Fibroblast of lung (primary cell): ENCODE measurements around the gene ADGRB3. TPM values are rescaled to one million over a fixed set of nuclear protein-coding genes. Genes with fewer than 3 reads are reported as not detected.

Source experiments
- DNase-seq, 2 donors: peaks; one replicate each; pipeline versions ENCODE4 v3.0.0 to v3.0.0-alpha.2; 2010; ENCODE audit warnings: low read depth in 2 of 2
- H2AFZ ChIP-seq: 2 replicates; pipeline ENCODE4 v1.5.1; 2012; ENCODE audit warnings: low read length, control low read depth, inconsistent platforms
- H3K27ac ChIP-seq: 2 replicates; pipeline ENCODE4 v1.5.1; 2011; ENCODE audit warnings: low read length, control low read depth; ENCODE audit not compliant: insufficient read depth
- H3K27me3 ChIP-seq: 2 replicates; pipeline ENCODE4 v1.5.1; 2011; ENCODE audit warnings: mild to moderate bottlenecking, low read length; ENCODE audit not compliant: control insufficient read depth, insufficient read depth
- H3K36me3 ChIP-seq: 2 replicates; pipeline ENCODE4 v1.5.1; 2011; ENCODE audit warnings: low read length; ENCODE audit not compliant: control insufficient read depth, insufficient read depth
- H3K4me1 ChIP-seq: 2 replicates; pipeline ENCODE4 v1.5.1; 2011; ENCODE audit warnings: low read length; ENCODE audit not compliant: control insufficient read depth, insufficient read depth; ENCODE audit errors: extremely low read depth
- H3K4me2 ChIP-seq: 2 replicates; pipeline ENCODE4 v1.5.1; 2011; ENCODE audit warnings: low read length, control low read depth; ENCODE audit not compliant: insufficient read depth; ENCODE audit errors: extremely low read depth
- H3K4me3 ChIP-seq, 4 experiments: fragments of 200-600 bp in 1 of 4; sonication (generic) in 1 of 4; replicated peaks in 1 of 4; 2 replicates each; pipeline ENCODE4 v1.5.1; 2011 to 2016; ENCODE audit warnings: low read length in 4 of 4, low read depth in 3 of 4, mild to moderate bottlenecking in 3 of 4, control low read depth in 2 of 4, inconsistent platforms in 1 of 4, mixed read lengths in 1 of 4; ENCODE audit not compliant: insufficient read depth in 1 of 4; ENCODE audit errors: control extremely low read depth in 1 of 4
- H3K79me2 ChIP-seq: 2 replicates; pipeline ENCODE4 v1.5.1; 2012; ENCODE audit warnings: mild to moderate bottlenecking, low read length, inconsistent platforms; ENCODE audit not compliant: control insufficient read depth, insufficient read depth
- H3K9ac ChIP-seq: 2 replicates; pipeline ENCODE4 v1.5.1; 2011; ENCODE audit warnings: mild to moderate bottlenecking, low read length, control low read depth; ENCODE audit not compliant: insufficient read depth
- H3K9me3 ChIP-seq: 2 replicates; pipeline ENCODE4 v1.5.1; 2012; ENCODE audit warnings: low read depth, low read length; ENCODE audit not compliant: control insufficient read depth, insufficient read depth
- H4K20me1 ChIP-seq: 2 replicates; pipeline ENCODE4 v1.5.1; 2011; ENCODE audit warnings: low read length; ENCODE audit not compliant: control insufficient read depth, insufficient read depth; ENCODE audit errors: extremely low read depth
- EZH2 ChIP-seq: IDR thresholded peaks from 2 replicates; pipeline ENCODE4 v1.5.1; 2012; ENCODE audit warnings: low read length, control low read depth, mild to moderate bottlenecking; ENCODE audit errors: missing control alignments
- polyA plus RNA-seq, 2 donors: library from polyadenylated mRNA; depleted of rRNA in 1 of 2; stranded (reverse) in 1 of 2; unstranded in 1 of 2; fragments of >200 nt; gene quantifications; 2 replicates each; pipeline ENCODE4 v1.2.1, GENCODE V29; 2011 to 2012; ENCODE audit warnings: missing spikeins in 1 of 2
- total RNA-seq: library from RNA; depleted of rRNA; stranded (reverse); fragments of >200 nt; gene quantifications from 2 replicates; pipeline ENCODE4 v1.2.1, GENCODE V29; 2014
- TF ChIP-seq, protein P1 (sequence below), 2 donors: IDR thresholded peaks in 1 of 2; conservative IDR thresholded peaks in 1 of 2; 1 replicate in 1 of 2; 2 replicates in 1 of 2; pipeline ENCODE4 v1.5.1; 2011 to 2012; ENCODE audit warnings: low read length in 2 of 2, control low read depth in 1 of 2, inconsistent platforms in 1 of 2, low read depth in 1 of 2, mild to moderate bottlenecking in 1 of 2

Gene ADGRB3
- total and polyA plus RNA-seq, 2 donors (not counting 1 experiment from before 2014, with no cell fraction given), result 0.33 TPM; not detected in 1

DNA sequence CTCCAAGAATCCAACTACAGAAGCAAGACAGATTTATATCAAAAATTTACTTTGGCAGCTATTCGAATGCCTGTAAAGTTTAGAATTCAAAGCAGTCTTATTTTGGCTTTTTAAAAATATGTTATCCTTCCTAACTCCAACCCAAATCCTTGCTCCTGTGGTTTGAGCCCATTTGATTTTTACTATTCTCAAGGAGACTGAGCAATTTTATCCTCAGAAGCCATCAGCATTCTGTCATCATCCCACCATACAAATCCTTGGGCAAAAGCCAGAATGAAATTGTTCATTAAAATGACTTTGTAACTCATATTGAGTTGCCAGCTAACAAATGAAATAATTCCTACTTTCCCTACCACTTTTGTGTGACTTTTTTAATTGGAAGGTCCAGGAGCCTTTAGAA, 392.8 kb downstream of the ADGRB3 start:
- no peaks in the 10 kb centered on the region for H3K27me3 ChIP-seq
- no peak overlapping the region for H3K9ac ChIP-seq
- no peaks in the 10 kb centered on the region for H3K9me3 ChIP-seq
- no peaks in the 10 kb centered on the region for H3K36me3 ChIP-seq
- H3K4me1 ChIP-seq, result no peaks in the 10 kb centered on the region
- H2AFZ ChIP-seq, result no peak overlapping the region
- no peak overlapping the region for H3K27ac ChIP-seq
- no peak overlapping the region for H3K4me3 ChIP-seq
- TF ChIP-seq, protein P1, sequence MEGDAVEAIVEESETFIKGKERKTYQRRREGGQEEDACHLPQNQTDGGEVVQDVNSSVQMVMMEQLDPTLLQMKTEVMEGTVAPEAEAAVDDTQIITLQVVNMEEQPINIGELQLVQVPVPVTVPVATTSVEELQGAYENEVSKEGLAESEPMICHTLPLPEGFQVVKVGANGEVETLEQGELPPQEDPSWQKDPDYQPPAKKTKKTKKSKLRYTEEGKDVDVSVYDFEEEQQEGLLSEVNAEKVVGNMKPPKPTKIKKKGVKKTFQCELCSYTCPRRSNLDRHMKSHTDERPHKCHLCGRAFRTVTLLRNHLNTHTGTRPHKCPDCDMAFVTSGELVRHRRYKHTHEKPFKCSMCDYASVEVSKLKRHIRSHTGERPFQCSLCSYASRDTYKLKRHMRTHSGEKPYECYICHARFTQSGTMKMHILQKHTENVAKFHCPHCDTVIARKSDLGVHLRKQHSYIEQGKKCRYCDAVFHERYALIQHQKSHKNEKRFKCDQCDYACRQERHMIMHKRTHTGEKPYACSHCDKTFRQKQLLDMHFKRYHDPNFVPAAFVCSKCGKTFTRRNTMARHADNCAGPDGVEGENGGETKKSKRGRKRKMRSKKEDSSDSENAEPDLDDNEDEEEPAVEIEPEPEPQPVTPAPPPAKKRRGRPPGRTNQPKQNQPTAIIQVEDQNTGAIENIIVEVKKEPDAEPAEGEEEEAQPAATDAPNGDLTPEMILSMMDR (conservative IDR thresholded peaks at IDR 0.05 in 1 of 2, IDR thresholded peaks at IDR 0.05 in 1 of 2; ENCODE audit: low read depth in 1 of 2, low read length in 2 of 2), result no peak
- no peak for TF ChIP-seq EZH2
- no peaks in the 10 kb centered on the region for H4K20me1 ChIP-seq
- H3K4me2 ChIP-seq, result no peak overlapping the region
- H3K79me2 ChIP-seq, result no peaks in the 10 kb centered on the region
- peak in 1 of 2 donors; percentile 24 for DNase-seq

DNA sequence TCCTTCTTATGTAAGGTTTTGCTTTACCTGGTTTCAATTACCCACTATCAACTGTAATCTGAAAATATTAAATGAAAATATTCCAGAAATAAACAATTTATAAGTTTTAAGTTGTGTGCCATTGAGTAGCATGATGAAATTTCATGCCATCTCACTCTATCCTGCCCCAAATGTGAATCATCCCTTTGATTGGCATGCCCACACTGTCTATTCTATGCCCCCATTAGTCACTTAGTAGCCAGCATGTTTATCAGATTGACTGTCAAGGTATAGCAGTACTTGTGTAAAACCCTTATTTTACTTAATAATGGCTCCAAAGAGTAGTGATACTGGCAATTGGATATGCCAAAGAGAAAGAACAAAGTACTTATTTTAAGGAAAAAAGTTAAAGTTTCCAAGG, 403.8 kb downstream of the ADGRB3 start:
- no peak for DNase-seq
- TF ChIP-seq, protein P1 (conservative IDR thresholded peaks at IDR 0.05 in 1 of 2, IDR thresholded peaks at IDR 0.05 in 1 of 2; ENCODE audit: low read depth in 1 of 2, low read length in 2 of 2), result no peak
- no peak for TF ChIP-seq EZH2
- no peaks in the 10 kb centered on the region for H3K4me1 ChIP-seq

DNA sequence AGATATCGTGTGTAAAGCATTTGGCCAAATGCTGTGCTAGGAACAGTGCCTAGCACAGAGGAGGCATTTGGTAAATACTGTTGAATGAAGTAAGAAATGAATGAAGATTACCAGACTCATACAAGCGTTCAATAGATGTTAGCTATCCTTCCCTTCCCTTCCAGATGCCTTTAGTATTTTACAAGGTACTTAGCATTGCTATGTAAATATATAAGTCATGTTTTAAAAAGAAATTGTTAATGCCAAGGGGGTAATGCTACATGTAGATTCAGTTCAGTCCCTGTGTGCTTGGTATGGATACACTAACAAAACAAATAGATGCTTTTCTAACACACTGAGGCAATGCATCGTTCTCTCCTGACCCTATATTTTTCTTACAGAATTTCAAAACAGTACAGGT, 407.2 kb downstream of the ADGRB3 start:
- Histone ChIP-seq H3K9me3 (no peaks in the 10 kb centered on the region), H3K9ac (no peak overlapping the region), H3K79me2 (no peaks in the 10 kb centered on the region)

More for the DNA sequence above, 403.8 kb downstream of the ADGRB3 start:
- no peaks in the 10 kb centered on the region for H4K20me1 ChIP-seq
- no peaks in the 10 kb centered on the region for H3K79me2 ChIP-seq
- no peak overlapping the region for H3K9ac ChIP-seq
- no peak overlapping the region for H2AFZ ChIP-seq
- H3K9me3 ChIP-seq, result no peaks in the 10 kb centered on the region
- no peaks in the 10 kb centered on the region for H3K27me3 ChIP-seq
- no peaks in the 10 kb centered on the region for H3K36me3 ChIP-seq
- no peak overlapping the region for H3K27ac ChIP-seq
- H3K4me2 ChIP-seq, result no peak overlapping the region
- H3K4me3 ChIP-seq, result no peak overlapping the region

More for the DNA sequence above, 407.2 kb downstream of the ADGRB3 start:
- H3K27me3 ChIP-seq, result no peaks in the 10 kb centered on the region
- H3K4me1 ChIP-seq, result no peaks in the 10 kb centered on the region
- H2AFZ ChIP-seq, result no peak overlapping the region
- no peak overlapping the region for H3K4me2 ChIP-seq
- no peak overlapping the region for H3K4me3 ChIP-seq
- no peak overlapping the region for H3K27ac ChIP-seq
- TF ChIP-seq, protein P1 (conservative IDR thresholded peaks at IDR 0.05 in 1 of 2, IDR thresholded peaks at IDR 0.05 in 1 of 2; ENCODE audit: low read depth in 1 of 2, low read length in 2 of 2), result no peak
- no peak for TF ChIP-seq EZH2
- H3K36me3 ChIP-seq, result no peaks in the 10 kb centered on the region
- no peak for DNase-seq
- no peaks in the 10 kb centered on the region for H4K20me1 ChIP-seq
